ENCODE results near the gene KDELR1.

GRCh38 chr19:48342841-48343540, 48.4 kb downstream of the KDELR1 start:
- TF ChIP-seq MAZ (IDR thresholded peaks at IDR 0.05; ENCODE audit: borderline replicate concordance, low read depth, low read length): no peak
- TF ChIP-seq MAZ (CRISPR knock-in tag; IDR thresholded peaks at IDR 0.05; ENCODE audit: low read depth): no peak
- TF ChIP-seq ZNF382 (CRISPR knock-in tag; IDR thresholded peaks at IDR 0.05; ENCODE audit: borderline replicate concordance): no peak
- no peak for TF ChIP-seq SNAI1 (CRISPR knock-in tag; IDR thresholded peaks at IDR 0.05; ENCODE audit: borderline replicate concordance)
- TF ChIP-seq FOXK1 (CRISPR knock-in tag; IDR thresholded peaks at IDR 0.05; ENCODE audit: borderline replicate concordance, low read depth): no peak

Measured in HepG2 (cell line).